Omental fat pad (tissue), 4 donors: ENCODE results near the gene HUWE1. TPM values are rescaled to one million over a fixed set of nuclear protein-coding genes. Genes with fewer than 3 reads are reported as not detected.

Experiments used
- ATAC-seq: fragments of 150-250 bp; one replicate; pipeline ENCODE4 v1.9.1; 2016; ENCODE audit warnings: mild to moderate bottlenecking, moderate library complexity; ENCODE audit not compliant: low FRiP score
- DNase-seq: peaks from one replicate; pipeline ENCODE4 v3.0.0-alpha.2; 2019; ENCODE audit warnings: low spot score
- total RNA-seq, 4 donors: library from RNA; depleted of rRNA; stranded (reverse); fragments of >200 nt; gene quantifications; one replicate each; pipeline ENCODE4 v1.1.0, GENCODE V29; 2016
- TF ChIP-seq, protein P1 (sequence below), 3 donors: fragments of 450-650 bp; IDR thresholded peaks; one replicate each; pipeline ENCODE4 v1.5.1; 2016 to 2017; ENCODE audit warnings: antibody characterized with exemption in 3 of 3, mild to moderate bottlenecking in 3 of 3, moderate library complexity in 2 of 3

Gene HUWE1
- total RNA-seq, 4 donors from 2014 or later: 91.3 to 137 (median 118) TPM

- TF ChIP-seq, protein P1, sequence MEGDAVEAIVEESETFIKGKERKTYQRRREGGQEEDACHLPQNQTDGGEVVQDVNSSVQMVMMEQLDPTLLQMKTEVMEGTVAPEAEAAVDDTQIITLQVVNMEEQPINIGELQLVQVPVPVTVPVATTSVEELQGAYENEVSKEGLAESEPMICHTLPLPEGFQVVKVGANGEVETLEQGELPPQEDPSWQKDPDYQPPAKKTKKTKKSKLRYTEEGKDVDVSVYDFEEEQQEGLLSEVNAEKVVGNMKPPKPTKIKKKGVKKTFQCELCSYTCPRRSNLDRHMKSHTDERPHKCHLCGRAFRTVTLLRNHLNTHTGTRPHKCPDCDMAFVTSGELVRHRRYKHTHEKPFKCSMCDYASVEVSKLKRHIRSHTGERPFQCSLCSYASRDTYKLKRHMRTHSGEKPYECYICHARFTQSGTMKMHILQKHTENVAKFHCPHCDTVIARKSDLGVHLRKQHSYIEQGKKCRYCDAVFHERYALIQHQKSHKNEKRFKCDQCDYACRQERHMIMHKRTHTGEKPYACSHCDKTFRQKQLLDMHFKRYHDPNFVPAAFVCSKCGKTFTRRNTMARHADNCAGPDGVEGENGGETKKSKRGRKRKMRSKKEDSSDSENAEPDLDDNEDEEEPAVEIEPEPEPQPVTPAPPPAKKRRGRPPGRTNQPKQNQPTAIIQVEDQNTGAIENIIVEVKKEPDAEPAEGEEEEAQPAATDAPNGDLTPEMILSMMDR (IDR thresholded peaks at IDR 0.05): no peak
- ATAC-seq (no peak), DNase-seq (no peak)
These were observed 24.9 kb upstream of the HUWE1 start for GRCh38 chrX:53711436-53711835.

GRCh38 chrX:53704854-53705253 lies 18.3 kb upstream of the HUWE1 start:
- no peak for ATAC-seq
- TF ChIP-seq, protein P1 (IDR thresholded peaks at IDR 0.05): no peak
- no peak for DNase-seq

DNA sequence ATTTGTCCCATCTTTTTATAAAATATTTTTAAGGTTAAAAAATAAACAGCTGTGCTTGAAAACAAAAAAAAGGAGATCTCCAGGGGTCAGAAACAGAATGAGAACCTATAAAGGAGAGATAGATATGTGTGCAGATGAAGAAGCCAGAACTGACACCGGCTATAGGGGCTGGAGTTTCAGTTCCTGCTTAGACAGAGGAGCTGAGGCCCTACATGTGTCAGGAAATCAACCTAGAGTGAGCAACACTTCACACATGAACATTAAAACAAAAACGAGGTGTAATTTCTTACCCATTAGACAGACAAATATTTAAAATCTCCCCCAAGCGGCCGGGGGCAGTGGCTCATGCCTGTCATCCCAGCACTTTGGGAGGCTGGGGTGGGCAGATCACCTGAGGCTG lies 17.8 kb upstream of the HUWE1 start:
- ATAC-seq: no peak
- TF ChIP-seq, protein P1 (IDR thresholded peaks at IDR 0.05): no peak

GRCh38 chrX:53695946-53696549 lies 9.5 kb upstream of the HUWE1 start:
- ATAC-seq: no peak
- TF ChIP-seq, protein P1 (IDR thresholded peaks at IDR 0.05): no peak
- no peak for DNase-seq

More for the DNA sequence above, 17.8 kb upstream of the HUWE1 start:
- no peak for DNase-seq

- ATAC-seq (no peak), DNase-seq (no peak)
- TF ChIP-seq, protein P1 (IDR thresholded peaks at IDR 0.05): no peak
These were observed 8.1 kb upstream of the HUWE1 start for GRCh38 chrX:53694642-53695041.

DNA sequence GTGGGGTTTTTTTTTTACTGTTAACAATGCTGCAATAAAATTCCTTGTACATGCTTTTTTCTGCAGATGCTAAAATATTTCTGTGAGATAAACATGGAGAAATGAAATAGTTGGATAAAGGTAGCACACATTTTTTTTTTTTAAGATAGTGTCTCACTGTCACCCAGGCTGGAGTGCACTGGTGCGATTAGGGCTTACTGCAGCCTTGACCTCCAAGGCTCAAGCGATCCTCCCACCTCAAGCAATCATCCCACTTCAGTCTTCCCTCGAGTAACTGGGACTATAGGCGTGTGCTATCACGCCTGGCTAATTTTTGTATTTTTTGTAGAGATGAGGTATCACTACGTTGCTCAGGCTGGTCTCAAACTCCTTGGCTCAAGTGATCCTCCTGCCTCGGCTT lies 1.8 kb upstream of the HUWE1 start:
- TF ChIP-seq, protein P1 (IDR thresholded peaks at IDR 0.05): no peak
- ATAC-seq: no peak

DNA sequence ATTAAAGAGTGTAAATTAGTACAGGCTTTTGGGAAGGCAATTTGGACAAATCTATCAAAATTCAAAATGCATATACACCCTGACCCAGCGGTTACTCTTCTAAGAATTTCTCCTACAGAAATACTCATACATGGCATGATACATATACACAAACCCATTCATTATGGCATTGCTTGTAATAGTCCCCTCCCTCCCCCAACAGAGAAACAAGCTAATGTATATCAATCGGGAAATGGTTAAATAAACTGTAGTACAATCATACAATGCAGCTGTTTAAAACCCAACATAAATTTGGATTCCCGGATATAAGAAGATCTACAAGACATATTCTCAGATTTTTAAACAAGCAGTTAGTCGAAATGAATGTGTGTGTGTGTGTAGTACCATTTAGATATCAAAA lies 808 bp downstream of the HUWE1 start:
- TF ChIP-seq, protein P1 (IDR thresholded peaks at IDR 0.05): no peak
- DNase-seq (no peak), ATAC-seq (no peak)

More for the DNA sequence above, 1.8 kb upstream of the HUWE1 start:
- no peak for DNase-seq
